Tibial nerve (tissue), 4 donors: ENCODE measurements around the gene VRK3. TPM values are rescaled to one million over a fixed set of nuclear protein-coding genes. Genes with fewer than 3 reads are reported as not detected.

Experiments used
- DNase-seq, 2 donors: peaks; one replicate each; pipeline ENCODE4 v3.0.0-alpha.2; 2019; ENCODE audit warnings: low spot score in 2 of 2
- H3K27ac ChIP-seq, 4 donors: fragments of 200-600 bp; sonication (generic) in 3 of 4; one replicate each; pipeline ENCODE4 v1.5.1; 2017 to 2019; ENCODE audit warnings: mild to moderate bottlenecking in 1 of 4
- H3K27me3 ChIP-seq, 2 donors: fragments of 200-600 bp; sonication (generic) in 1 of 2; one replicate each; pipeline versions ENCODE4 v1.5.1 to v1.6.0; 2017 to 2019
- H3K36me3 ChIP-seq, 3 donors: fragments of 200-600 bp; sonication (generic); one replicate each; pipeline ENCODE4 v1.5.1; 2018 to 2019
- H3K4me1 ChIP-seq, 4 donors: fragments of 200-600 bp; sonication (generic) in 3 of 4; one replicate each; pipeline ENCODE4 v1.5.1; 2017 to 2019
- H3K4me3 ChIP-seq, 4 donors: fragments of 200-600 bp; sonication (generic) in 3 of 4; one replicate each; pipeline ENCODE4 v1.5.1; 2017 to 2019; ENCODE audit warnings: mild to moderate bottlenecking in 1 of 4, moderate library complexity in 1 of 4
- H3K9me3 ChIP-seq, 4 donors: fragments of 200-600 bp; sonication (generic) in 3 of 4; one replicate each; pipeline ENCODE4 v1.5.1; 2017 to 2019
- CTCF ChIP-seq, 5 experiments: fragments of 200-600 bp in 3 of 5; fragments of 450-650 bp in 2 of 5; sonication (generic) in 3 of 5; IDR thresholded peaks; one replicate each; pipeline ENCODE4 v1.5.1; 2016 to 2019; ENCODE audit warnings: antibody characterized with exemption in 5 of 5, mild to moderate bottlenecking in 3 of 5, moderate library complexity in 2 of 5
- EP300 ChIP-seq, 2 donors: sonication (generic); formaldehyde crosslinking; IDR thresholded peaks; one replicate each; pipeline ENCODE4 v1.6.1; 2017; ENCODE audit warnings: antibody characterized with exemption in 2 of 2, mild to moderate bottlenecking in 1 of 2
- POLR2A ChIP-seq, 2 donors: fragments of 450-650 bp; IDR thresholded peaks; one replicate each; pipeline ENCODE4 v1.6.1; 2017; ENCODE audit warnings: antibody characterized with exemption in 2 of 2, mild to moderate bottlenecking in 2 of 2, moderate library complexity in 2 of 2
- WGBS, 2 donors: methylation state at CpG; one replicate each; pipeline ENCODE4 v1.1.5; 2018; 5-methylcytosine and 5-hydroxymethylcytosine counted together
- total RNA-seq, 4 donors: library from RNA; depleted of rRNA; stranded (reverse); fragments of >200 nt; gene quantifications; one replicate each; pipeline ENCODE4 v1.1.0, GENCODE V29; 2016

VRK3 gene
- total RNA-seq, 4 donors from 2014 or later: 25.7 to 51.3 (median 30.1) TPM

GRCh38 chr19:50043967-50044366 lies 18.8 kb upstream of the VRK3 start:
- TF ChIP-seq POLR2A (IDR thresholded peaks at IDR 0.05) (no peak), EP300 (IDR thresholded peaks at IDR 0.05) (no peak), CTCF (IDR thresholded peaks at IDR 0.05) (no peak)
- DNase-seq: no peak
- Histone ChIP-seq H3K4me1 (no peaks in the 10 kb centered on the region), H3K36me3 (peaks cover 22 to 98% (median 60%) of the 10 kb centered on the region in 3 donors), H3K27ac (no peak overlapping the region), H3K4me3 (no peak overlapping the region), H3K27me3 (no peaks in the 10 kb centered on the region), H3K9me3 (peaks cover 0 to 84% (median 22%) of the 10 kb centered on the region in 4 donors)
- WGBS, 2 donors: 91 to 95% methylated on average over 2 of the region's 2 CpGs

- Histone ChIP-seq H3K27ac (no peak overlapping the region), H3K4me3 (no peak overlapping the region), H3K27me3 (no peaks in the 10 kb centered on the region), H3K4me1 (no peaks in the 10 kb centered on the region), H3K36me3 (peaks cover 23 to 100% (median 60%) of the 10 kb centered on the region in 3 donors), H3K9me3 (peaks cover 0 to 69% (median 19%) of the 10 kb centered on the region in 4 donors)
- DNase-seq: no peak
- TF ChIP-seq POLR2A (IDR thresholded peaks at IDR 0.05): no peak
- no peak for TF ChIP-seq EP300 (IDR thresholded peaks at IDR 0.05)
- WGBS, 2 donors: 97% methylated on average over 6 of the region's 6 CpGs
Observed at GRCh38 chr19:50042363-50043024, 17.3 kb upstream of the VRK3 start.

- Histone ChIP-seq H3K9me3 (peaks cover 0 to 63% (median 13%) of the 10 kb centered on the region in 4 donors), H3K4me1 (no peaks in the 10 kb centered on the region), H3K27me3 (no peaks in the 10 kb centered on the region), H3K36me3 (peaks cover 21 to 100% (median 60%) of the 10 kb centered on the region in 3 donors), H3K4me3 (no peak overlapping the region), H3K27ac (no peak overlapping the region)
- WGBS, 2 donors: 93 to 96% methylated on average over 6 of the region's 6 CpGs
- DNase-seq: no peak
- TF ChIP-seq CTCF (IDR thresholded peaks at IDR 0.05) (no peak), EP300 (IDR thresholded peaks at IDR 0.05) (no peak), POLR2A (IDR thresholded peaks at IDR 0.05) (no peak)
Observed at GRCh38 chr19:50040967-50041366, 15.8 kb upstream of the VRK3 start.

- 92 to 100% methylated on average over 3 of the region's 3 CpGs for WGBS, 2 donors
- Histone ChIP-seq H3K4me1 (no peaks in the 10 kb centered on the region), H3K9me3 (peaks cover 0 to 54% (median 8%) of the 10 kb centered on the region in 4 donors), H3K27ac (no peak overlapping the region), H3K4me3 (no peak overlapping the region), H3K36me3 (peaks cover 21 to 100% (median 52%) of the 10 kb centered on the region in 3 donors), H3K27me3 (no peaks in the 10 kb centered on the region)
- DNase-seq: no peak
- TF ChIP-seq CTCF (IDR thresholded peaks at IDR 0.05) (no peak), POLR2A (IDR thresholded peaks at IDR 0.05) (no peak), EP300 (IDR thresholded peaks at IDR 0.05) (no peak)
Observed at GRCh38 chr19:50039968-50040367, 14.8 kb upstream of the VRK3 start.

- Histone ChIP-seq H3K4me1 (no peaks in the 10 kb centered on the region), H3K4me3 (no peak overlapping the region), H3K9me3 (peaks cover 0 to 47% (median 0%) of the 10 kb centered on the region in 4 donors), H3K27me3 (no peaks in the 10 kb centered on the region), H3K27ac (no peak overlapping the region), H3K36me3 (peaks cover 11 to 100% (median 26%) of the 10 kb centered on the region in 3 donors)
- TF ChIP-seq EP300 (IDR thresholded peaks at IDR 0.05) (no peak), POLR2A (IDR thresholded peaks at IDR 0.05) (no peak), CTCF (IDR thresholded peaks at IDR 0.05) (no peak)
- no peak for DNase-seq
- 87 to 88% methylated on average over 3 of the region's 3 CpGs for WGBS, 2 donors
Observed at GRCh38 chr19:50036908-50037307, 11.7 kb upstream of the VRK3 start.
